GM12878 (cell line): ENCODE results near the gene NEFH. TPM values are rescaled to one million over a fixed set of nuclear protein-coding genes. Genes with fewer than 3 reads are reported as not detected.

Experiments used
- ATAC-seq: fragments of 200-7000 bp; cut with Tn5 transposase; 3 replicates; pipeline ENCODE4 v1.9.1; 2020; ENCODE audit warnings: mild to moderate bottlenecking, moderate library complexity
- BruUV-seq: library from RNA; stranded (reverse); fragments of 400-500 nt; replicated peaks from 2 replicates; lab custom pipeline; 2021; lab: Mats Ljungman, UMichigan
- CTCF ChIA-PET: fragments of 300-600 bp; sonication (Branson Sonifier 250); formaldehyde crosslinking; extraction: SDS; loops from one replicate; lab custom pipeline; 2021; ENCODE audit warnings: inconsistent platforms; lab: Yijun Ruan, JAX
- POLR2A ChIA-PET: fragments of 350-600 bp; formaldehyde crosslinking; extraction: SDS; loops from one replicate; lab custom pipeline; 2021; ENCODE audit warnings: inconsistent platforms; lab: Charles Lee
- RAD21 ChIA-PET: fragments of 300-600 bp; sonication (Branson Sonifier 250); formaldehyde crosslinking; loops from one replicate; lab custom pipeline; 2023; ENCODE audit warnings: antibody characterized with exemption; ENCODE audit not compliant: unreplicated experiment; lab: Charles Lee
- SMC1A ChIA-PET: fragments of 300-600 bp; sonication (Branson Sonifier 250); formaldehyde crosslinking; loops from one replicate; lab custom pipeline; 2023; ENCODE audit not compliant: unreplicated experiment, uncharacterized antibody; lab: Charles Lee
- DNase-seq: peaks from one replicate; pipeline ENCODE4 v3.0.0-alpha.2; 2011; ENCODE audit warnings: low read depth, low spot score
- FAIRE-seq: peaks from 3 replicates; lab custom pipeline; 2011; peaks lifted over from hg19 to GRCh38; lab: Jason Lieb, UNC
- H2AFZ ChIP-seq: 2 replicates; pipeline ENCODE4 v1.6.0; 2011; ENCODE audit warnings: low read depth, low read length, control low read depth; ENCODE audit not compliant: control insufficient read depth
- H3K27ac ChIP-seq: 2 replicates; pipeline ENCODE4 v1.5.1; 2011; ENCODE audit warnings: control low read depth; ENCODE audit not compliant: control insufficient read depth, insufficient read depth
- H3K27me3 ChIP-seq, 2 experiments: replicated peaks in 1 of 2; 2 replicates each; pipeline versions ENCODE4 v1.6.0 to v1.6.1; 2011; ENCODE audit warnings: low read length in 1 of 2; ENCODE audit not compliant: control insufficient read depth in 2 of 2, insufficient read depth in 2 of 2
- H3K36me3 ChIP-seq, 2 experiments: 2 replicates each; pipeline ENCODE4 v1.5.1; 2011; ENCODE audit warnings: low read length in 1 of 2; ENCODE audit not compliant: control insufficient read depth in 2 of 2, insufficient read depth in 2 of 2
- H3K4me1 ChIP-seq: 2 replicates; pipeline ENCODE4 v1.6.1; 2011; ENCODE audit warnings: mild to moderate bottlenecking, low read length, moderate library complexity, mixed read lengths; ENCODE audit not compliant: control insufficient read depth, insufficient read depth
- H3K4me2 ChIP-seq: 2 replicates; pipeline ENCODE4 v1.6.0; 2011; ENCODE audit warnings: control low read depth; ENCODE audit not compliant: control insufficient read depth, insufficient read depth
- H3K4me3 ChIP-seq: fragments of 200-600 bp; sonication (generic); 2 replicates; pipeline ENCODE4 v1.5.1; 2016
- H3K79me2 ChIP-seq: 2 replicates; pipeline ENCODE4 v1.6.0; 2011; ENCODE audit warnings: low read length; ENCODE audit not compliant: control insufficient read depth, insufficient read depth
- H3K9ac ChIP-seq: 2 replicates; pipeline ENCODE4 v1.8.0; 2011; ENCODE audit warnings: low read length, control low read depth, mixed read lengths; ENCODE audit not compliant: control insufficient read depth, insufficient read depth
- H3K9me3 ChIP-seq: replicated peaks from 3 replicates; pipeline ENCODE4 v1.5.1; 2011; ENCODE audit warnings: mild to moderate bottlenecking, low read length; ENCODE audit not compliant: control insufficient read depth, insufficient read depth
- H4K20me1 ChIP-seq: 2 replicates; pipeline ENCODE4 v1.6.0; 2011; ENCODE audit not compliant: control insufficient read depth, insufficient read depth
- CEBPB ChIP-seq, 2 experiments: fragments of 150-350 bp in 1 of 2; IDR thresholded peaks; 2 replicates each; pipeline ENCODE4 v1.6.1; 2012 to 2014; ENCODE audit warnings: low read depth in 2 of 2, low read length in 2 of 2, borderline replicate concordance in 1 of 2, inconsistent platforms in 1 of 2
- KAT2A ChIP-seq: conservative IDR thresholded peaks from 2 replicates; pipeline ENCODE4 v1.6.1; 2011; ENCODE audit warnings: low read depth, low read length; ENCODE audit not compliant: control insufficient read depth
- NFYB ChIP-seq: IDR thresholded peaks from 2 replicates; pipeline ENCODE4 v1.6.1; 2011; ENCODE audit warnings: low read depth, mild to moderate bottlenecking, low read length, improper control_type of control experiment, moderate library complexity; ENCODE audit not compliant: insufficient read depth
- PAX5 ChIP-seq: IDR thresholded peaks from 2 replicates; pipeline ENCODE4 v1.6.1; 2011; ENCODE audit warnings: low read depth, low read length, borderline replicate concordance
- PML ChIP-seq: IDR thresholded peaks from 2 replicates; pipeline ENCODE4 v1.6.1; 2012; ENCODE audit warnings: low read length, inconsistent platforms
- POLR2A ChIP-seq: IDR thresholded peaks from 2 replicates; pipeline ENCODE4 v1.6.1; 2011; ENCODE audit warnings: low read depth, mild to moderate bottlenecking, low read length
- RBBP5 ChIP-seq: fragments of 200-600 bp; sonication (generic); conservative IDR thresholded peaks from 2 replicates; pipeline ENCODE4 v1.6.1; 2016
- RCOR1 ChIP-seq: conservative IDR thresholded peaks from 2 replicates; pipeline ENCODE4 v1.6.1; 2012; ENCODE audit warnings: low read depth, low read length, improper control_type of control experiment
- SMAD5 ChIP-seq: IDR thresholded peaks from 2 replicates; pipeline ENCODE4 v1.6.1; 2016; ENCODE audit warnings: antibody characterized with exemption, low read depth
- STAT3 ChIP-seq: IDR thresholded peaks from 2 replicates; pipeline ENCODE4 v1.6.1; 2011; ENCODE audit warnings: low read depth, low read length, improper control_type of control experiment
- ZNF217 ChIP-seq: fragments of 450-650 bp; IDR thresholded peaks from 2 replicates; pipeline ENCODE4 v1.6.1; 2017; ENCODE audit warnings: antibody characterized with exemption, mild to moderate bottlenecking
- WGBS: methylation state at CpG from one replicate; pipeline ENCODE4 v1.1.6; 2016; ENCODE audit warnings: low lambda C conversion rate; ENCODE audit not compliant: insufficient replicate concordance, insufficient coverage; ENCODE audit errors: missing lambda C conversion rate; 5-methylcytosine and 5-hydroxymethylcytosine counted together
- in situ Hi-C: fragments of 300-500 bp; cut with MboI; formaldehyde crosslinking; loops from 9 replicates; pipeline ENCODE4 v1.14.3; 2018; ENCODE audit warnings: mixed read lengths
- intact Hi-C: fragments of 100-400 bp; cut with micrococcal nuclease; formaldehyde crosslinking; loops from one replicate; pipeline ENCODE4 v1.14.2; 2022; ENCODE audit not compliant: unreplicated experiment
- polyA plus RNA-seq, 11 experiments: library from polyadenylated mRNA; depleted of rRNA in 4 of 11; unstranded in 6 of 11; stranded (reverse) in 5 of 11; fragments of >200 nt; fragmentation: Nextera tagmentation in 4 of 11; fragmentation: Illumina TruSeq in 1 of 11; extraction: Ambion mirVana in 4 of 11; extraction: Trizol in 1 of 11; gene quantifications; 1 replicate in 1 of 11; 2 replicates in 10 of 11; pipeline versions ENCODE4 v1.2.1 to v1.2.3, GENCODE V29; 2011 to 2016; ENCODE audit warnings: inconsistent platforms in 2 of 11, missing spikeins in 2 of 11, low read depth in 1 of 11
- total RNA-seq, 4 experiments: library from RNA; depleted of rRNA in 3 of 4; stranded (reverse); fragments of >200 nt in 3 of 4; fragmentation: Illumina TruSeq in 1 of 4; extraction: Trizol in 1 of 4; gene quantifications; 2 replicates each; pipeline versions ENCODE4 v1.2.1 to v1.2.3, GENCODE V29; 2013 to 2021
- TF ChIP-seq, protein P1 (sequence below): IDR thresholded peaks from 2 replicates; pipeline ENCODE4 v1.6.1; 2011; ENCODE audit warnings: low read depth, mild to moderate bottlenecking, low read length, moderate library complexity, borderline replicate concordance; ENCODE audit errors: extremely low read depth

NEFH gene
- total and polyA plus RNA-seq, 10 of the 15 experiments (the other 5 are each of a cell fraction or from before 2014, with no cell fraction given) = 0.02 to 0.25 (median 0.09) TPM

DNA sequence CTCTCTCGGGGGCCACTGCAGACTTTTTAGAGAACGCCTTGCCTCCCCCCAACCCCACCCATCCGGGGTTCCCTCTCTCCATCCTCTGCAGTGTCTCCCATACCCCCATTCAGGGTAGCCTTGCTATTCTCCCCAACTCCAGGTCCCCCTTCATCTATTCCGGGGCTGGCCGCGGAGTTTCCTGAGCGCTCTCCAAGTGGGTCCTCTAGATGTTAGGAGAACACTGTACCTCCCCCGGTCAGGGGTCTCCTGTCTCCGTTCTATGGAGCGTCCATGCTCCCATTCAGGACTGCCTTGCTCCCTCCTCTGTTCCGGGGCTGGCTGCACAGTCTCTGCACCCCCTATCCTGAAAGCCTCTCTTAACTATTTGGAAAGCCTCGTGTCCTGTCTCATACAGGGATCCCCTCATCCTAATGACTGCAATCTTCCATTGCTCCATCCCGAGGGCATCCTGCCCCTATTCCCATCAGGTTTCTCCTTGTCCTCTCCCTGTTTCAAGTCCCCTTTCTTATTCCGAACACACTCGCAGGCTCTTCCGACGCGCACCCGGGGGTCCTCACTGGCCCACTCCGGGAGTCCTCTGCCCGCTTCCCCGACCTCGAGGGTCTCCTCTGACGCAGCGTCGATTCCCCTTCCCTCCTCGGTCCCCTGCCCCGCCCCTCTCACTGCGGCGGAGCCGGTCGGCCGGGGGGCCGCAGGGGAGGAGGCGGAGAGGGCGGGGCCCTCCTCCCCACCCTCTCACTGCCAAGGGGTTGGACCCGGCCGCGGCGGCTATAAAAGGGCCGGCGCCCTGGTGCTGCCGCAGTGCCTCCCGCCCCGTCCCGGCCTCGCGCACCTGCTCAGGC, at the start of gene NEFH (continued):
- TF ChIP-seq PML (no peak), NFYB (no peak), ZNF217 (no peak), RCOR1 (no peak)
- TF ChIP-seq, protein P1, sequence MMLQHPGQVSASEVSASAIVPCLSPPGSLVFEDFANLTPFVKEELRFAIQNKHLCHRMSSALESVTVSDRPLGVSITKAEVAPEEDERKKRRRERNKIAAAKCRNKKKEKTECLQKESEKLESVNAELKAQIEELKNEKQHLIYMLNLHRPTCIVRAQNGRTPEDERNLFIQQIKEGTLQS = no peak

- FAIRE-seq (no peak), DNase-seq (no peak), ATAC-seq (no peak)
- no peak overlapping the region for H3K4me3 ChIP-seq
- intact Hi-C loops = no loop called here
- BruUV-seq = no TSS peak
- in situ Hi-C loops = no loop called here
- no peaks in the 10 kb centered on the region for H4K20me1 ChIP-seq
- ChIA-PET POLR2A (no interaction called here), SMC1A (interaction anchor here (2.0 kb wide), 1 partner anchor 12 kb away, joined by 4 read pairs; no protein-coding TSS in a partner anchor), RAD21 (no interaction called here), CTCF (no interaction called here)
- H3K36me3 ChIP-seq = no peaks in the 10 kb centered on the region
- no peak overlapping the region for H3K4me2 ChIP-seq
- H3K27me3 ChIP-seq = no peaks in the 10 kb centered on the region
- no peak overlapping the region for H2AFZ ChIP-seq
- no peaks in the 10 kb centered on the region for H3K9me3 ChIP-seq
- no peaks in the 10 kb centered on the region for H3K4me1 ChIP-seq
- H3K9ac ChIP-seq = no peak overlapping the region
- no peak for TF ChIP-seq PAX5
- no peak for TF ChIP-seq POLR2A
- TF ChIP-seq SMAD5 = no peak
- no peak for TF ChIP-seq CEBPB (IDR thresholded peaks at IDR 0.05; ENCODE audit: borderline replicate concordance in 1 of 2, low read depth in 2 of 2, low read length in 2 of 2)
- no peak for TF ChIP-seq RBBP5
- TF ChIP-seq KAT2A = no peak
- TF ChIP-seq STAT3 = no peak
- 83% methylated on average over 5 of the region's 5 CpGs for WGBS
- no peak overlapping the region for H3K27ac ChIP-seq
- H3K79me2 ChIP-seq = no peaks in the 10 kb centered on the region
These were observed 48.0 kb upstream of the NEFH start for GRCh38 chr22:29431986-29432385.
